Activated CD4-positive, alpha-beta T cell treated with anti-CD3 and anti-CD28 coated beads, Interleukin-2, amount 50 U/mL, for 24 hours (primary cell): Measurements from ENCODE around the gene MCM5.
"Not testable (repeated sequence)": the region's sequence is repeated elsewhere in the genome, so short reads cannot be mapped to it uniquely, and the experiment has no call there.

Experiments
- DNase-seq, 2 donors: peaks; one replicate each; pipeline ENCODE4 v3.0.0-alpha.2; 2020; ENCODE audit warnings: low read depth in 1 of 2, low spot score in 1 of 2

Gene MCM5

GRCh38 chr22:35378621-35379020, 21.3 kb upstream of the MCM5 start:
- no peak for DNase-seq

GRCh38 chr22:35379146-35379993, 20.6 kb upstream of the MCM5 start:
- no peak for DNase-seq

GRCh38 chr22:35380013-35380412, 19.9 kb upstream of the MCM5 start:
- no peak for DNase-seq

GRCh38 chr22:35380537-35381423, 19.2 kb upstream of the MCM5 start, which contains the start of gene HMOX1:
TSS of gene HMOX1 (plus strand) at chr22:35381096. CDS start at chr22:35381174, 78 bp downstream.
- DNase-seq: peak; percentile 7 to 32

- DNase-seq: no peak
Measured at GRCh38 chr22:35381424-35382009, 18.4 kb upstream of the MCM5 start.

- DNase-seq: no peak
Measured at GRCh38 chr22:35383679-35384071, 16.3 kb upstream of the MCM5 start.

GRCh38 chr22:35384527-35384926, 15.4 kb upstream of the MCM5 start:
- DNase-seq: no peak

- no peak for DNase-seq
Measured at GRCh38 chr22:35384975-35385588, 14.9 kb upstream of the MCM5 start.

- no peak for DNase-seq
Measured at GRCh38 chr22:35386670-35387288, 13.2 kb upstream of the MCM5 start.

- no peak for DNase-seq
Measured at GRCh38 chr22:35390933-35391332, 9.0 kb upstream of the MCM5 start.

- DNase-seq: no peak
Measured at GRCh38 chr22:35392357-35392756, 7.6 kb upstream of the MCM5 start.

- DNase-seq: no peak
Measured at GRCh38 chr22:35393116-35394010, 6.6 kb upstream of the MCM5 start.

GRCh38 chr22:35394011-35394312, 6.0 kb upstream of the MCM5 start:
- no peak for DNase-seq

GRCh38 chr22:35394810-35395563, 5.0 kb upstream of the MCM5 start:
- DNase-seq: no peak

- not testable (repeated sequence) for DNase-seq
Measured at GRCh38 chr22:35396622-35397021, 3.3 kb upstream of the MCM5 start.

GRCh38 chr22:35397095-35397904, 2.6 kb upstream of the MCM5 start:
- no peak for DNase-seq

GRCh38 chr22:35398591-35398973, 1.4 kb upstream of the MCM5 start:
- DNase-seq: no peak

- DNase-seq: no peak
Measured at GRCh38 chr22:35399114-35399677, 744 bp upstream of the MCM5 start.
